ENCODE measurements around the gene MST1.
"Not testable (repeated sequence)": the region's sequence is repeated elsewhere in the genome, so short reads cannot be mapped to it uniquely, and the experiment has no call there.

GRCh38 chr3:49687424-49687795, 1.9 kb downstream of the MST1 start:
- TF ChIP-seq CTCF (IDR thresholded peaks at IDR 0.05; ENCODE audit: borderline replicate concordance, extremely low read depth, low read length, poor library complexity, severe bottlenecking); EZH2 (IDR thresholded peaks at IDR 0.05; ENCODE audit: borderline replicate concordance, low read depth, low read length, severe bottlenecking): not testable (repeated sequence)

Measured in DND-41 (cell line).